HepG2 (cell line): ENCODE data around the gene MCC. TPM values are rescaled to one million over a fixed set of nuclear protein-coding genes. Genes with fewer than 3 reads are reported as not detected.

ENCODE experiments used
- ATAC-seq: fragments of 200-7000 bp; cut with Tn5 transposase; 3 replicates; pipeline ENCODE4 v1.9.1; 2020; ENCODE audit warnings: mild to moderate bottlenecking, moderate library complexity
- BruUV-seq: library from RNA; stranded (reverse); fragments of 400-500 nt; replicated peaks from 2 replicates; lab custom pipeline; 2021; lab: Mats Ljungman, UMichigan
- CTCF ChIA-PET: fragments of 300-600 bp; formaldehyde crosslinking; extraction: SDS; loops from one replicate; lab custom pipeline; 2021; ENCODE audit warnings: low total read pairs, inconsistent platforms, low intra/inter-chr PET ratio; lab: Yijun Ruan, JAX
- POLR2A ChIA-PET: fragments of 350-600 bp; sonication (Branson Sonifier 250); formaldehyde crosslinking; loops from one replicate; lab custom pipeline; 2020; ENCODE audit warnings: antibody characterized with exemption, inconsistent platforms; lab: Yijun Ruan, JAX
- DNase-seq: peaks from one replicate; pipeline ENCODE4 v3.0.0-alpha.2; 2015; ENCODE audit warnings: low spot score
- FAIRE-seq: peaks from 3 replicates; lab custom pipeline; 2011; peaks lifted over from hg19 to GRCh38; lab: Jason Lieb, UNC
- H2AFZ ChIP-seq: one replicate; pipeline ENCODE4 v1.6.1; 2011; ENCODE audit warnings: low read length, inconsistent platforms
- H3K27ac ChIP-seq: fragments of 300-600 bp; 3 replicates; pipeline ENCODE4 v1.8.0; 2011; ENCODE audit warnings: mixed run types, mild to moderate bottlenecking, mixed read lengths, low read length, inconsistent platforms; ENCODE audit not compliant: insufficient read depth; ENCODE audit errors: extremely low read length
- H3K27me3 ChIP-seq, 2 experiments: fragments of 200-600 bp in 1 of 2; 2 replicates in 1 of 2; 3 replicates in 1 of 2; pipeline versions ENCODE4 v1.6.0 to v1.8.0; 2011; ENCODE audit warnings: low read length in 2 of 2, mild to moderate bottlenecking in 2 of 2, moderate library complexity in 2 of 2, inconsistent platforms in 1 of 2; ENCODE audit not compliant: insufficient read depth in 2 of 2, control insufficient read depth in 1 of 2
- H3K36me3 ChIP-seq, 2 experiments: fragments of 200-600 bp in 1 of 2; replicated peaks in 1 of 2; 2 replicates in 1 of 2; 3 replicates in 1 of 2; pipeline versions ENCODE4 v1.5.1 to v1.8.0; 2011; ENCODE audit warnings: low read length in 2 of 2, inconsistent platforms in 1 of 2; ENCODE audit not compliant: insufficient read depth in 2 of 2, control insufficient read depth in 1 of 2
- H3K4me1 ChIP-seq: 2 replicates; pipeline ENCODE4 v1.5.1; 2012; ENCODE audit warnings: low read length, inconsistent platforms; ENCODE audit not compliant: insufficient read depth
- H3K4me2 ChIP-seq: 2 replicates; pipeline ENCODE4 v1.6.0; 2011; ENCODE audit warnings: low read depth, low read length, inconsistent platforms
- H3K4me3 ChIP-seq, 3 experiments: fragments of 200-600 bp in 1 of 3; sonication (generic), shearing (Covaris generic) in 1 of 3; replicated peaks in 1 of 3; 2 replicates each; pipeline ENCODE4 v1.5.1; 2011 to 2016; ENCODE audit warnings: low read length in 3 of 3, inconsistent platforms in 2 of 3, low read depth in 2 of 3, mild to moderate bottlenecking in 2 of 3, control low read depth in 1 of 3, mixed read lengths in 1 of 3; ENCODE audit not compliant: insufficient read depth in 1 of 3
- H3K79me2 ChIP-seq: one replicate; pipeline ENCODE4 v1.6.1; 2011; ENCODE audit warnings: low read length, inconsistent platforms; ENCODE audit not compliant: insufficient read depth
- H3K9ac ChIP-seq: 2 replicates; pipeline ENCODE4 v1.6.0; 2011; ENCODE audit warnings: mild to moderate bottlenecking, low read depth, low read length, inconsistent platforms; ENCODE audit not compliant: insufficient read depth
- H3K9me3 ChIP-seq: 2 replicates; pipeline ENCODE4 v1.5.1; 2012; ENCODE audit warnings: mild to moderate bottlenecking, low read length
- H4K20me1 ChIP-seq: 2 replicates; pipeline ENCODE4 v1.6.0; 2011; ENCODE audit warnings: inconsistent platforms, mild to moderate bottlenecking, low read length, moderate library complexity; ENCODE audit not compliant: insufficient read depth
- SAP130 ChIP-seq: IDR thresholded peaks from 2 replicates; pipeline ENCODE4 v1.6.1; 2016; ENCODE audit warnings: low read depth
- SMAD9 ChIP-seq: sonication (generic); formaldehyde crosslinking; IDR thresholded peaks from 2 replicates; pipeline ENCODE4 v1.5.1; 2020; ENCODE audit warnings: mild to moderate bottlenecking, missing genetic modification reagents
- ZZZ3 ChIP-seq: sonication (generic); formaldehyde crosslinking; IDR thresholded peaks from 2 replicates; pipeline ENCODE4 v1.4.0; 2020; ENCODE audit warnings: missing genetic modification reagents, mild to moderate bottlenecking, borderline replicate concordance
- WGBS: methylation state at CpG from one replicate; pipeline ENCODE4 v1.1.6; 2017; ENCODE audit warnings: low lambda C conversion rate; 5-methylcytosine and 5-hydroxymethylcytosine counted together
- in situ Hi-C: cut with HindIII; loops from 2 replicates; pipeline ENCODE4 v1.10.0; 2017; ENCODE audit warnings: low pct_unique_long_range_greater_than_20kb; ENCODE audit not compliant: extremely low pct_ligation_motif_present
- intact Hi-C: fragments of 100-400 bp; cut with micrococcal nuclease; formaldehyde crosslinking; loops from one replicate; pipeline ENCODE4 v1.10.0; 2022; ENCODE audit not compliant: unreplicated experiment
- polyA plus RNA-seq, 8 experiments: library from polyadenylated mRNA; depleted of rRNA in 3 of 8; stranded (reverse) in 7 of 8; unstranded in 1 of 8; fragments of >200 nt; fragmentation: Illumina TruSeq in 4 of 8; extraction: Trizol in 4 of 8; gene quantifications; 2 replicates each; pipeline versions ENCODE4 v1.2.1 to v1.2.3, GENCODE V29; 2011 to 2016; ENCODE audit warnings: low read depth in 4 of 8, missing spikeins in 1 of 8, mixed read lengths in 1 of 8; ENCODE audit not compliant: insufficient read depth in 1 of 8
- total RNA-seq, 5 experiments: library from RNA; depleted of rRNA; stranded (reverse); fragments of >200 nt; fragmentation: Illumina TruSeq; extraction: Trizol; gene quantifications; 2 replicates each; pipeline ENCODE4 v1.2.3, GENCODE V29; 2016; ENCODE audit warnings: low read depth in 1 of 5
- TF ChIP-seq, protein P1 (sequence below): sonication (generic); formaldehyde crosslinking; conservative IDR thresholded peaks from 2 replicates; pipeline ENCODE4 v1.4.0; 2020; ENCODE audit warnings: mild to moderate bottlenecking, missing genetic modification reagents, moderate library complexity
- TF ChIP-seq, protein P2 (sequence below): IDR thresholded peaks from 2 replicates; pipeline ENCODE4 v1.6.1; 2012; ENCODE audit warnings: low read length, improper control_type of control experiment
- TF ChIP-seq, protein P3 (sequence below): sonication (generic); formaldehyde crosslinking; conservative IDR thresholded peaks from 2 replicates; pipeline ENCODE4 v1.8.0; 2022; ENCODE audit warnings: low read depth, missing genetic modification reagents
- TF ChIP-seq, protein P4 (sequence below): sonication (generic); formaldehyde crosslinking; IDR thresholded peaks from 2 replicates; pipeline ENCODE4 v1.4.0; 2020; ENCODE audit warnings: missing genetic modification reagents, low read depth, mild to moderate bottlenecking, borderline replicate concordance

MCC gene
- total and polyA plus RNA-seq, 2 of the 13 experiments (the other 11 are each of a cell fraction or from before 2014, with no cell fraction given), result 0.55 to 2.4 TPM

DNA sequence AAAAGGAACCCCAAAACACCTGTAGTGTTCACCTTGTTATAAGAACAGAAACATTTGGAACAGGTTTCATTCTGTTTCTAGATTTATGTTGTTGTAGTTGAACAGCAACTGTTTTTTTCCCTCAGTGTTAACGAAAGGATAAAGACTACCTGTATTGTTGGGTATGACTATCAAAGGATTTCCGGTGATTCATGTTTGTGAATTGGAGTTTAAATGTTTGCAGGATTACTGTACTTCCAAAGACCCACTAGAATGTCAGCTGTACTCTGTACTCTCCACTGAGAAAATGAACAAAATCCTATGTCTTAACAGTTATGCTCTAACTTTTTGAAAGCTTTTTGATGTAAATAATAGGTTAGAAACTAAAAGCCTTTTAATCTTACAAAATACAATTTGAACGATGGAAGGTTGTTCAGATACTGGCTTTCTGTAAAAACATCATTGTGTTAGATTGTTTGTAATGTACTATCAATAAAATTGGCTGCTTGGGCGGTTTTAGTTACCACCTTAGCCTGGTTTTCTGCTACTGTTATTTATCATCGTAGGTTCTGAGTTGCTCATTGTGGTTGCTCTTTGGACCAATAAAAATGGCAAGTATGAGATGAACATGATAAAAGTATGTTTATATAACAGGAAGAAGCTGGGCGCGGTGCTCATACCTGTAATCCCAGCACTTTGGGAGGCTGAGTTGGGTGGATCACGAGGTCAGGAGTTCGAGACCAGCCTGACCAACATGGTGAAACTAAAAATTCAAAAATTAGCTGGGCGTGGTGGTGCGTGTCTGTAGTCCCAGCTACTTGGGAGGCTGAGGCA is 467.6 kb downstream of the MCC start (continued):
- TF ChIP-seq, protein P1, sequence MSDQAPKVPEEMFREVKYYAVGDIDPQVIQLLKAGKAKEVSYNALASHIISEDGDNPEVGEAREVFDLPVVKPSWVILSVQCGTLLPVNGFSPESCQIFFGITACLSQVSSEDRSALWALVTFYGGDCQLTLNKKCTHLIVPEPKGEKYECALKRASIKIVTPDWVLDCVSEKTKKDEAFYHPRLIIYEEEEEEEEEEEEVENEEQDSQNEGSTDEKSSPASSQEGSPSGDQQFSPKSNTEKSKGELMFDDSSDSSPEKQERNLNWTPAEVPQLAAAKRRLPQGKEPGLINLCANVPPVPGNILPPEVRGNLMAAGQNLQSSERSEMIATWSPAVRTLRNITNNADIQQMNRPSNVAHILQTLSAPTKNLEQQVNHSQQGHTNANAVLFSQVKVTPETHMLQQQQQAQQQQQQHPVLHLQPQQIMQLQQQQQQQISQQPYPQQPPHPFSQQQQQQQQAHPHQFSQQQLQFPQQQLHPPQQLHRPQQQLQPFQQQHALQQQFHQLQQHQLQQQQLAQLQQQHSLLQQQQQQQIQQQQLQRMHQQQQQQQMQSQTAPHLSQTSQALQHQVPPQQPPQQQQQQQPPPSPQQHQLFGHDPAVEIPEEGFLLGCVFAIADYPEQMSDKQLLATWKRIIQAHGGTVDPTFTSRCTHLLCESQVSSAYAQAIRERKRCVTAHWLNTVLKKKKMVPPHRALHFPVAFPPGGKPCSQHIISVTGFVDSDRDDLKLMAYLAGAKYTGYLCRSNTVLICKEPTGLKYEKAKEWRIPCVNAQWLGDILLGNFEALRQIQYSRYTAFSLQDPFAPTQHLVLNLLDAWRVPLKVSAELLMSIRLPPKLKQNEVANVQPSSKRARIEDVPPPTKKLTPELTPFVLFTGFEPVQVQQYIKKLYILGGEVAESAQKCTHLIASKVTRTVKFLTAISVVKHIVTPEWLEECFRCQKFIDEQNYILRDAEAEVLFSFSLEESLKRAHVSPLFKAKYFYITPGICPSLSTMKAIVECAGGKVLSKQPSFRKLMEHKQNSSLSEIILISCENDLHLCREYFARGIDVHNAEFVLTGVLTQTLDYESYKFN (CRISPR knock-in tag), result peak; percentile 95

DNA sequence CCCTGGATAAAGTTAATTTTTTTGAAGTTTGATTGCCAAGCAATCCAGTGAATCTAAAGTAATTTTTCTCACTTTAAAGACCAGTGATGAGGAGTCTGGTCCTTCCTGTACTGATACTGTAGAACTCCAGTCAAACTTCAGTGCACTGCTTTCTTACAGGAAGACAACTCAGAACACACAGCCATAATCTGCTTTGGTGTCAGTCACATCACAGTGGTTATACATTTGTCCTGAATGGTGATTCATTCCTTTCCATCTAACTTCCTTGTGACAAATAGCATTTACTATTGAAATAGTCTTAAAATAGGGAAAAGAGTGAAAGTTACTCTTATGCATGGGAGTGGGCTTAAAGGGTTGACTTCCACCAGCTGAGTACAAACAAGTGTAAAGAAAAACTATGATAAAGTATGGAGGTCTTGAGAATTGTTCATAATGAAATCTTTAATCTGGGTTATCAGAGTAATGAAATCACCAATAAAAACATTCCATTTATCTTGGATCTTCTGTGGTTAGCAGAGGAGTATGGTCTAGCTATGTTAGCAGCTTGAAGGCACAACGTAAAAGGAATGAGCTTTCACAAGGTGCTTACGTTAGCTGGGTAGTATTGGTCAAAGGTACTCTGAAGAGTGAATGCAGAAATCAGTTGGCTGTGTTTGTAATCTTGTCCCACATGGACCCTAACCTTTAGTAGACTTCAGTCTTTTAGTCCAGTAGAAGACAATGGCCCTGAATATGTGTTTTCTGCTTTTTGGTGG is 470.2 kb downstream of the MCC start:
- ChIA-PET CTCF (no interaction called here), POLR2A (interaction anchor here (0.7 to 1.8 kb wide), 3 partner anchors 11 to 42 kb away, joined by 3 to 4 read pairs (median 4); no protein-coding TSS in a partner anchor)
- H3K4me1 ChIP-seq, result peaks cover 60% of the 10 kb centered on the region
- no peak for FAIRE-seq
- no peak overlapping the region for H2AFZ ChIP-seq
- H3K36me3 ChIP-seq, result peaks cover 6 to 26% of the 10 kb centered on the region in 2 experiments
- no peak overlapping the region for H3K9ac ChIP-seq
- no peaks in the 10 kb centered on the region for H3K27me3 ChIP-seq
- no peak for DNase-seq
- 91% methylated on average over 2 of the region's 2 CpGs for WGBS
- peaks cover 3% of the 10 kb centered on the region for H3K79me2 ChIP-seq
- no peak overlapping the region for H3K4me3 ChIP-seq
- intact Hi-C loops, result no loop called here
- H3K27ac ChIP-seq, result peak overlapping the region; percentile 34
- in situ Hi-C loops, result no loop called here
- BruUV-seq, result no TSS peak
- ATAC-seq, result no peak
- no peaks in the 10 kb centered on the region for H4K20me1 ChIP-seq
- no peak overlapping the region for H3K4me2 ChIP-seq
- no peaks in the 10 kb centered on the region for H3K9me3 ChIP-seq
- TF ChIP-seq ZZZ3 (no peak), SMAD9 (CRISPR knock-in tag) (no peak), SAP130 (0 out of 2 replicates have a peak, but pooled peaks have one; percentile 13)
- TF ChIP-seq, protein P2, sequence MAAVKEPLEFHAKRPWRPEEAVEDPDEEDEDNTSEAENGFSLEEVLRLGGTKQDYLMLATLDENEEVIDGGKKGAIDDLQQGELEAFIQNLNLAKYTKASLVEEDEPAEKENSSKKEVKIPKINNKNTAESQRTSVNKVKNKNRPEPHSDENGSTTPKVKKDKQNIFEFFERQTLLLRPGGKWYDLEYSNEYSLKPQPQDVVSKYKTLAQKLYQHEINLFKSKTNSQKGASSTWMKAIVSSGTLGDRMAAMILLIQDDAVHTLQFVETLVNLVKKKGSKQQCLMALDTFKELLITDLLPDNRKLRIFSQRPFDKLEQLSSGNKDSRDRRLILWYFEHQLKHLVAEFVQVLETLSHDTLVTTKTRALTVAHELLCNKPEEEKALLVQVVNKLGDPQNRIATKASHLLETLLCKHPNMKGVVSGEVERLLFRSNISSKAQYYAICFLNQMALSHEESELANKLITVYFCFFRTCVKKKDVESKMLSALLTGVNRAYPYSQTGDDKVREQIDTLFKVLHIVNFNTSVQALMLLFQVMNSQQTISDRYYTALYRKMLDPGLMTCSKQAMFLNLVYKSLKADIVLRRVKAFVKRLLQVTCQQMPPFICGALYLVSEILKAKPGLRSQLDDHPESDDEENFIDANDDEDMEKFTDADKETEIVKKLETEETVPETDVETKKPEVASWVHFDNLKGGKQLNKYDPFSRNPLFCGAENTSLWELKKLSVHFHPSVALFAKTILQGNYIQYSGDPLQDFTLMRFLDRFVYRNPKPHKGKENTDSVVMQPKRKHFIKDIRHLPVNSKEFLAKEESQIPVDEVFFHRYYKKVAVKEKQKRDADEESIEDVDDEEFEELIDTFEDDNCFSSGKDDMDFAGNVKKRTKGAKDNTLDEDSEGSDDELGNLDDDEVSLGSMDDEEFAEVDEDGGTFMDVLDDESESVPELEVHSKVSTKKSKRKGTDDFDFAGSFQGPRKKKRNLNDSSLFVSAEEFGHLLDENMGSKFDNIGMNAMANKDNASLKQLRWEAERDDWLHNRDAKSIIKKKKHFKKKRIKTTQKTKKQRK, result no peak
- TF ChIP-seq, protein P3, sequence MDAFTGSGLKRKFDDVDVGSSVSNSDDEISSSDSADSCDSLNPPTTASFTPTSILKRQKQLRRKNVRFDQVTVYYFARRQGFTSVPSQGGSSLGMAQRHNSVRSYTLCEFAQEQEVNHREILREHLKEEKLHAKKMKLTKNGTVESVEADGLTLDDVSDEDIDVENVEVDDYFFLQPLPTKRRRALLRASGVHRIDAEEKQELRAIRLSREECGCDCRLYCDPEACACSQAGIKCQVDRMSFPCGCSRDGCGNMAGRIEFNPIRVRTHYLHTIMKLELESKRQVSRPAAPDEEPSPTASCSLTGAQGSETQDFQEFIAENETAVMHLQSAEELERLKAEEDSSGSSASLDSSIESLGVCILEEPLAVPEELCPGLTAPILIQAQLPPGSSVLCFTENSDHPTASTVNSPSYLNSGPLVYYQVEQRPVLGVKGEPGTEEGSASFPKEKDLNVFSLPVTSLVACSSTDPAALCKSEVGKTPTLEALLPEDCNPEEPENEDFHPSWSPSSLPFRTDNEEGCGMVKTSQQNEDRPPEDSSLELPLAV (CRISPR knock-in tag), result no peak
- TF ChIP-seq, protein P4, sequence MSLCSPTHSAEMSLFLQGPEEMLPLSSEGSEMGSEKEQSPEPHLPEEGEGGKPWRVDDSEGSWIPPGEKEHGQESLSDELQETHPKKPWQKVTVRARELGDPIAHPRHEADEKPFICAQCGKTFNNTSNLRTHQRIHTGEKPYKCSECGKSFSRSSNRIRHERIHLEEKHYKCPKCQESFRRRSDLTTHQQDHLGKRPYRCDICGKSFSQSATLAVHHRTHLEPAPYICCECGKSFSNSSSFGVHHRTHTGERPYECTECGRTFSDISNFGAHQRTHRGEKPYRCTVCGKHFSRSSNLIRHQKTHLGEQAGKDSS, result no peak
